ENCODE measurements around the gene LIMA1. TPM values are rescaled to one million over a fixed set of nuclear protein-coding genes. Genes with fewer than 3 reads are reported as not detected.

Gene LIMA1
- total RNA-seq, 1 donor from 2014 or later, result 54.3 TPM

DNA sequence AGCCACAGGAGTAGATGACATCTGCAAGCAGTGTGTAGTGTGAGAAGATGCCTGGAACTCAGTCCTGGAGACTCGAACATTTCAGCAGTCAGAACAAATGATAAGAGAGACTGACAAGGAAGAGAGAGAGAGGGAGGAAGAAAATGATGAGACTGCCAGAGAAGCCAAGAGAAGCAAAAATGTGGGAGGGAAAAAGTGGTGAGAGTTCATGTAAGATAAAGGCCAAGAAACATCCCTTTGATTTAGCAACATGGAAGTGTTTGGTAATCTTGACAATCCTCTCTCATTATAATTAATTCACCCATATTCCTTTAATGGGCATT lies 42.6 kb downstream of the LIMA1 start:
- Histone ChIP-seq H3K36me3 (ENCODE audit: control insufficient read depth in 3 of 3, insufficient read depth in 3 of 3, low read length in 3 of 3) (peaks cover 0 to 2% (median 0%) of the 10 kb centered on the region in 3 donors), H3K9ac (ENCODE audit: low read depth in 1 of 3, low read length in 3 of 3) (no peak overlapping the region), H3K4me3 (ENCODE audit: low read length in 3 of 3) (no peak overlapping the region), H3K27ac (ENCODE audit: low read depth, low read length) (peak overlapping the region; percentile 72), H3K4me1 (ENCODE audit: control insufficient read depth in 3 of 3, insufficient read depth in 3 of 3, low read length in 3 of 3) (peaks cover 18 to 38% (median 31%) of the 10 kb centered on the region in 3 donors), H3K27me3 (ENCODE audit: control insufficient read depth in 3 of 3, insufficient read depth in 3 of 3, low read length in 3 of 3) (no peaks in the 10 kb centered on the region), H3K9me3 (ENCODE audit: control insufficient read depth in 3 of 3, low read length in 3 of 3) (no peaks in the 10 kb centered on the region)

DNA sequence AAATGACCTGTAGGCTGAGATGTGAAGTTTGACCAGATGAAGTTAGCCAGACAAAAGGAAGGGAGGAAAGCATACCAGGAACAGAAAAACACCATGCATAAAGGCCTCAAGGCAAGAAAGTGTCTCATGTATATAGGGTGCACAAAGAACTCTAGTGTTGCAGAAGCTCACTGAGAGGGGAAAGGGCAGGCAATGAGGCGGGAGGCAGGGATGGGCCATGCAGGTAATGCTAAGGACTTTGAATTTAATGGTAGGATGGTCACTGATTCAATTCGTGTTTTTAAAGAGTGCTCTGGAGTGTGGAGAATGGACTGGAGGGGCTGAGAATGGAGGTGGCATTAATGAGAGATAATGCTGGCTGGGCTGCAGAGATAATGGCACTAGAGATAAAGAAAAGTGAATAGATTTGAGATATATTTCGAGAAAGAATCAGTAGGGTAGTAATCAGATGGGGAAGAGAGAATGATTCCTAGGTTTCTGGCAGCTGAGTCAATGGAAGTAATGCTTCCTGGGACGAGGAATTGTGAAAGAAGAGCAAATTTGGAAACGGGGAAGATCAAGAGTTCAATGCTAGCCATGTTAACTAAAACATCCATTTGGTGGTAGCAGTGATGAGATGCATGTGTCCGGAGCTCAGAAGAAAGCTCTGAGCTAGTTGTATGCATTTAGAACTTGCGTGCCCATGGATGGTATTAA lies 43.1 kb downstream of the LIMA1 start:
- Histone ChIP-seq H3K27ac (ENCODE audit: low read depth, low read length) (peak overlapping the region; percentile 72), H3K36me3 (ENCODE audit: control insufficient read depth in 3 of 3, insufficient read depth in 3 of 3, low read length in 3 of 3) (peaks cover 0 to 2% (median 0%) of the 10 kb centered on the region in 3 donors), H3K4me3 (ENCODE audit: low read length in 3 of 3) (no peak overlapping the region), H3K4me1 (ENCODE audit: control insufficient read depth in 3 of 3, insufficient read depth in 3 of 3, low read length in 3 of 3) (peaks cover 18 to 38% (median 31%) of the 10 kb centered on the region in 3 donors), H3K27me3 (ENCODE audit: control insufficient read depth in 3 of 3, insufficient read depth in 3 of 3, low read length in 3 of 3) (no peaks in the 10 kb centered on the region), H3K9me3 (ENCODE audit: control insufficient read depth in 3 of 3, low read length in 3 of 3) (no peaks in the 10 kb centered on the region), H3K9ac (ENCODE audit: low read depth in 1 of 3, low read length in 3 of 3) (no peak overlapping the region)

DNA sequence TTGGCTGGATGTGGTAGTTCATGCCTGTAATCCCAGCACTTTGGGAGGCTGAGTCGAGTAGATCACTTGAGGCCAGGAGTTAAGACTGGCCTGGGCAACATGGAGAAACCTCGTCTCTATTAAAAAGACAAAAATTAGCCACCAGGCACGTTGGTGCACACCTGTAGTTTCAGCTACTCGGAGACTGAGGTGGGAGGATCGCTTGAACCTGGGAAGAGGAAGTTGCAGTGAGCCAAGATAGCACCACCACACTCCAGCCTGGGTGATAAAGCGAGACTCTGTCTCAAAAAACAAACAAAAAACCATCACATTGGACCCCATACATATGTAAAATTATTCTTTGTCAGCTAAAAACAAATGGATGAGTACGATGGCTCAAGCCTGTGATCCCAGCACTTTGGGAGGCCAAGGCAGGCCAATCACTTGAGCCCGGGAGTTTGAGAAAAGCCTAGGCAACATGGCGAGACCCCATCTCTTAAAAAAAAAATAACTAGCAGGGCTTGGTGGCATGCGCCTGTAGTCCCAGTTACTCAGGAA lies 43.9 kb downstream of the LIMA1 start:
- no peaks in the 10 kb centered on the region for H3K9me3 ChIP-seq (ENCODE audit: control insufficient read depth in 3 of 3, low read length in 3 of 3)
- no peak overlapping the region for H3K9ac ChIP-seq (ENCODE audit: low read depth in 1 of 3, low read length in 3 of 3)
- H3K36me3 ChIP-seq (ENCODE audit: control insufficient read depth in 3 of 3, insufficient read depth in 3 of 3, low read length in 3 of 3), result peaks cover 0 to 2% (median 0%) of the 10 kb centered on the region in 3 donors
- no peaks in the 10 kb centered on the region for H3K27me3 ChIP-seq (ENCODE audit: control insufficient read depth in 3 of 3, insufficient read depth in 3 of 3, low read length in 3 of 3)
- peaks cover 18 to 38% (median 31%) of the 10 kb centered on the region in 3 donors for H3K4me1 ChIP-seq (ENCODE audit: control insufficient read depth in 3 of 3, insufficient read depth in 3 of 3, low read length in 3 of 3)
- H3K27ac ChIP-seq (ENCODE audit: low read depth, low read length), result peak overlapping the region; percentile 22
- no peak overlapping the region for H3K4me3 ChIP-seq (ENCODE audit: low read length in 3 of 3)

DNA sequence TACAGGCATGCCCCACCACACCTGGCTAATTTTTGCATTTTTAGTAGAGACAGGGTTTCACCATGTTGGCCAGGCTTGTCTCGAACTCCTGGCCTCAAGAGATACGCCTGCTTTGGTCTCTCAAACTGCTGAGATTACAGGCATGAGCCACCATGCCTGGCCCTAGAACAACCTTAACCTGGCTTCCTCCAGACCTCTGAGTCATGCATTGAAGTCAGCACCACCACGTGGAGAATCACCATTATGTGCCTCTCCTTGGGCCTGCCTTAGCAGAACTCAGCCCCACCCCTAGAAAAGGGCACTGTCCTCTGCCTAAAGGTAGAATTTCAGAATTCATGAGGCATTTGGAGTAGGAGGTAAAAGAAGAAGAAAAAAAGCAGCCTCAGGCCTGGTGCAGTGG lies 49.0 kb downstream of the LIMA1 start:
- peaks cover 0 to 1% (median 0%) of the 10 kb centered on the region in 3 donors for H3K36me3 ChIP-seq (ENCODE audit: control insufficient read depth in 3 of 3, insufficient read depth in 3 of 3, low read length in 3 of 3)

DNA sequence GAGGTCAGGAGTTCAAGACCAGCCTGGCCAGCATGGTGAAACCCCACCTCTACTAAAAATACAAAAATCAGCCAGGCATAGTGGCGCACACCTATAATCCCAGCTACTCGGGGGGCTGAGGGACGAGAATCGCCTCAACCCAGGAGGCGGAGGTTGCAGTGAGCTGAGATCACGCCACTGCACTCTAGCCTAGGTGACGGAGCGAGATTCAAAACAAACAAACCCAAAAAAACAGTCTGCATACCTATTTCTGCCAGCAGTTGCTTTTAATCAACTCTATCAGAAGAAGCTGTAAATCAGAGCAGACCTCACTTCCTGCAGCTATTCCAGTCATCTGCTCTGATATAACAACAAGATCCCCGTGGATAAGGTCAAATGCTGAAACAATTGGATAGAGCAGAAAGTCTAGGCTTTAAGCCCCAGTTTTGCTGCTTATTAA lies 50.5 kb downstream of the LIMA1 start:
- Histone ChIP-seq H3K4me1 (ENCODE audit: control insufficient read depth in 3 of 3, insufficient read depth in 3 of 3, low read length in 3 of 3) (peaks cover 2 to 5% (median 2%) of the 10 kb centered on the region in 3 donors), H3K9me3 (ENCODE audit: control insufficient read depth in 3 of 3, low read length in 3 of 3) (no peaks in the 10 kb centered on the region), H3K4me3 (ENCODE audit: low read length in 3 of 3) (no peak overlapping the region), H3K9ac (ENCODE audit: low read depth in 1 of 3, low read length in 3 of 3) (no peak overlapping the region), H3K27ac (ENCODE audit: low read depth, low read length) (no peak overlapping the region), H3K27me3 (ENCODE audit: control insufficient read depth in 3 of 3, insufficient read depth in 3 of 3, low read length in 3 of 3) (no peaks in the 10 kb centered on the region), H3K36me3 (ENCODE audit: control insufficient read depth in 3 of 3, insufficient read depth in 3 of 3, low read length in 3 of 3) (peaks cover 0 to 1% (median 0%) of the 10 kb centered on the region in 3 donors)

More for the DNA sequence above, 49.0 kb downstream of the LIMA1 start:
- Histone ChIP-seq H3K4me1 (ENCODE audit: control insufficient read depth in 3 of 3, insufficient read depth in 3 of 3, low read length in 3 of 3) (peaks cover 2 to 5% (median 2%) of the 10 kb centered on the region in 3 donors), H3K9ac (ENCODE audit: low read depth in 1 of 3, low read length in 3 of 3) (no peak overlapping the region), H3K4me3 (ENCODE audit: low read length in 3 of 3) (no peak overlapping the region), H3K27me3 (ENCODE audit: control insufficient read depth in 3 of 3, insufficient read depth in 3 of 3, low read length in 3 of 3) (no peaks in the 10 kb centered on the region), H3K9me3 (ENCODE audit: control insufficient read depth in 3 of 3, low read length in 3 of 3) (no peaks in the 10 kb centered on the region), H3K27ac (ENCODE audit: low read depth, low read length) (no peak overlapping the region)

DNA sequence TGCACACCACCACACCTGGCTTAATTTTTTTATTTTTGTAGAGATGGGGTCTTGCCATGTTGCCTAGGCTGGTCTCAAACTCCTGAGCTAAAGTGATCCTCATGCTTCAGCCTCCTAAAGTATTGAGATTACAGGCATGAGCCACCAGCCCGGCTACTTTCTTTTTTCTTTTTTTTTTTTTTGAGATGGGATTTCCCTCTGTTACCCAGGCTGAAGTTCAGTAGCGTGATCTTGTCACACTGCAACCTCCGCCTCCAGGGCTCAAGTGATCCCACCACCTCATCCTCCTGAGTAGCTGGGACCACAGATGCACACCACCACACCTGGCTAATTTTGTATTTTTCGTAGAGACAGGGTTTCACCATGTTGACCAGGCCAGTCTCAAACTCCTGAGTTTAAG lies 51.1 kb downstream of the LIMA1 start:
- no peak overlapping the region for H3K4me3 ChIP-seq (ENCODE audit: low read length in 3 of 3)
- H3K9me3 ChIP-seq (ENCODE audit: control insufficient read depth in 3 of 3, low read length in 3 of 3), result no peaks in the 10 kb centered on the region
- peaks cover 2 to 5% (median 2%) of the 10 kb centered on the region in 3 donors for H3K4me1 ChIP-seq (ENCODE audit: control insufficient read depth in 3 of 3, insufficient read depth in 3 of 3, low read length in 3 of 3)
- H3K27me3 ChIP-seq (ENCODE audit: control insufficient read depth in 3 of 3, insufficient read depth in 3 of 3, low read length in 3 of 3), result no peaks in the 10 kb centered on the region
- H3K27ac ChIP-seq (ENCODE audit: low read depth, low read length), result no peak overlapping the region
- H3K9ac ChIP-seq (ENCODE audit: low read depth in 1 of 3, low read length in 3 of 3), result no peak overlapping the region
- H3K36me3 ChIP-seq (ENCODE audit: control insufficient read depth in 3 of 3, insufficient read depth in 3 of 3, low read length in 3 of 3), result peaks cover 0 to 1% (median 0%) of the 10 kb centered on the region in 3 donors

DNA sequence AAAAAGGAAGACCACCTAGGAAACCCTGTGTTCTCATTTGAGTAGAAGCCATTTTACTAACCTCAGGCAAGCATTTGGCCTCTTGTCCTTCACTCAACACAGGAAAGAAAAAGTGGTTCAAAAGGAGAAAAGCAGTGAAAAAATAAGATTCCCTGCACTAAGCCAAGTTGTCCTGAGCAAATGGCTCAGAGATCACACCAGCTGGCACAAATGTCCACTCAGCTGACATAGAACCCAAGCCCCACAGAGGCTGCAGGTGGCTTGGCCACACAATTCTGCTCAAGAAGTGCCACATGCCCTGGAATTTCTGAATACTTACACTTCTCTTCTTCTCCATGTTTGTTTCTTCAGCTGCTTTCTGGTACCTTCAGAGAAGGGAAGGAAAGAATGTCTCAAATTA lies 52.0 kb downstream of the LIMA1 start:
- Histone ChIP-seq H3K4me3 (ENCODE audit: low read length in 3 of 3) (no peak overlapping the region), H3K9me3 (ENCODE audit: control insufficient read depth in 3 of 3, low read length in 3 of 3) (no peaks in the 10 kb centered on the region), H3K27me3 (ENCODE audit: control insufficient read depth in 3 of 3, insufficient read depth in 3 of 3, low read length in 3 of 3) (no peaks in the 10 kb centered on the region), H3K27ac (ENCODE audit: low read depth, low read length) (no peak overlapping the region), H3K4me1 (ENCODE audit: control insufficient read depth in 3 of 3, insufficient read depth in 3 of 3, low read length in 3 of 3) (no peaks in the 10 kb centered on the region), H3K36me3 (ENCODE audit: control insufficient read depth in 3 of 3, insufficient read depth in 3 of 3, low read length in 3 of 3) (peaks cover 0 to 1% (median 0%) of the 10 kb centered on the region in 3 donors), H3K9ac (ENCODE audit: low read depth in 1 of 3, low read length in 3 of 3) (no peak overlapping the region)

DNA sequence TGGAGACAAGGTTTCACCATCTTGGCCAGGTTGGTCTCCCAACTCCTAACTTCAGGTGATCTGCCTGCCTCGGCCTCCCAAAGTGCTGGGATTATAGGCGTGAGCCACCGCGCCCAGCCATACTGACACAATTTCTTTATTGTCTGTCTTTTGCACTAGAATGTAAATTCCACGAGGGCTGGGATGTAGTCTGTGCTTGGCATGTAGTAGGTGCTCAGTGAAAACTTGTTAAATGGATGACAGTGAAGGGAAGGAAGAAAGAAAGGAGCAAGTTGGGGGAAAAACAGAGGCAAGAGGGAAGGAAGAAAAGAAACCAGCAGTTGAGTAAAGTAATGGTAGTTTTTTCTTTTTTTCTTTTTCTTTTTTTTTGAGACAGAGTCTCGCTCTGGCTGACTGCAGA lies 53.1 kb downstream of the LIMA1 start:
- H3K27me3 ChIP-seq (ENCODE audit: control insufficient read depth in 3 of 3, insufficient read depth in 3 of 3, low read length in 3 of 3), result no peaks in the 10 kb centered on the region
- peaks cover 0 to 1% (median 0%) of the 10 kb centered on the region in 3 donors for H3K36me3 ChIP-seq (ENCODE audit: control insufficient read depth in 3 of 3, insufficient read depth in 3 of 3, low read length in 3 of 3)
- H3K9ac ChIP-seq (ENCODE audit: low read depth in 1 of 3, low read length in 3 of 3), result no peak overlapping the region
- no peaks in the 10 kb centered on the region for H3K9me3 ChIP-seq (ENCODE audit: control insufficient read depth in 3 of 3, low read length in 3 of 3)
- no peak overlapping the region for H3K4me3 ChIP-seq (ENCODE audit: low read length in 3 of 3)
- H3K27ac ChIP-seq (ENCODE audit: low read depth, low read length), result no peak overlapping the region
- H3K4me1 ChIP-seq (ENCODE audit: control insufficient read depth in 3 of 3, insufficient read depth in 3 of 3, low read length in 3 of 3), result no peaks in the 10 kb centered on the region

DNA sequence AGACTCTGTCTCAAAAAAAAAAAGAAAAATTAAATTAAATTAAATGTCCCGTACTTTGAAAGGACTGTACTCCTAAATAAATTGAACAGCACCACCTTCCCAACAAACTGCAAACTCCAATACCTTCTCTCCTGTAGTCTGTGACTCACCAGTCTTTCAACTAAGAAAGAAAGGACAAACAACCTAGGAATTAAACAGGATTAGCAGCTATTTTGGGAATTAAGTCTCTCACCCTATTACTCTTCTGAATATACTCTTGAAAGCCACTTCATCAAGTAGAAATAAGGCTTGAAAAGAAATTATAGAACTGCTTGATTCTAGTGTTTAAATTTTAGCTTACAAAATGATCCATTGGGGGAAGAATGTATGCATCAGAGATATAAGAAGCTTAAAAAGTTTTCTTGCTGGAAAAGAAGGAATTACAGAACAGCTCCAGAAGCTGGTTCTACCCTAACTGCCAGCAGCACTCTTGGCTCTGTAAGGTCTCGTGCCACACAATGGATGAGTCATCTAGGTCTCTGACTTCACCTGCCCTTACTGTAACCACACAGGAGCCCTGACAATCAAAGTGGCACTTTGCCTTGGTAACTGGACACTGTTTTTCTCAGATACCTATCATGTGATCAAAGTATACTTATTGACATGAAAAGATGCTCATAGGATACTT lies 59.2 kb downstream of the LIMA1 start:
- no peak overlapping the region for H3K9ac ChIP-seq (ENCODE audit: low read depth in 1 of 3, low read length in 3 of 3)
- no peaks in the 10 kb centered on the region for H3K9me3 ChIP-seq (ENCODE audit: control insufficient read depth in 3 of 3, low read length in 3 of 3)
- peaks cover 11 to 22% (median 15%) of the 10 kb centered on the region in 3 donors for H3K4me1 ChIP-seq (ENCODE audit: control insufficient read depth in 3 of 3, insufficient read depth in 3 of 3, low read length in 3 of 3)
- H3K27ac ChIP-seq (ENCODE audit: low read depth, low read length), result no peak overlapping the region
- no peaks in the 10 kb centered on the region for H3K27me3 ChIP-seq (ENCODE audit: control insufficient read depth in 3 of 3, insufficient read depth in 3 of 3, low read length in 3 of 3)
- H3K4me3 ChIP-seq (ENCODE audit: low read length in 3 of 3), result no peak overlapping the region
- no peaks in the 10 kb centered on the region for H3K36me3 ChIP-seq (ENCODE audit: control insufficient read depth in 3 of 3, insufficient read depth in 3 of 3, low read length in 3 of 3)

DNA sequence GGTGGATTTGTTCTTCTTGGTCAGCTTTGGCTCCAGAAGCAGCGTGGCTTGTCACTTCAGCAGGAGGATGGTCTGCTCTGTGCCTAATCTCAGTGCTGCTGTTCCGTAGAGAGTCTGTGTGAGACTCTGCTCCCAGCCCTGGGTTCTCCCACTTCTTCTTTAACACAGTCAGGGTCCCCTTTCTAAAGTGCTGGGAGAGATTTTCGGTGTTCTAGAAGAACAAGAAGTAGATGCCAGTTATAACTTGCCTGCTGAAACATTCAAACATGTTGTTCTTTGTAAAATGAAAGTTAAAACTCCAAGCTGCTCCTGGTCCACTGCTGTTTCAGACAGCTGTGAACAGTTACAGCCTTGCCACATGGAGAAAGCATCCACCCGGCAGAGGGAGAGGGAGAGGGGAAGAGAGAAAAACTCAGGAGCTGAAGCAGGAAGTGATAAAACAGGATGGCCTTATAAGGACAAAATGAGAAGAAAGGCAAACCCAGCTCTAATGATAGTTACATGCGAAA lies 61.0 kb downstream of the LIMA1 start:
- peak overlapping the region; percentile 55 to 89 (median 76) for H3K9ac ChIP-seq (ENCODE audit: low read depth in 1 of 3, low read length in 3 of 3)
- peak overlapping the region; percentile 75 for H3K27ac ChIP-seq (ENCODE audit: low read depth, low read length)
- no peaks in the 10 kb centered on the region for H3K9me3 ChIP-seq (ENCODE audit: control insufficient read depth in 3 of 3, low read length in 3 of 3)
- no peaks in the 10 kb centered on the region for H3K27me3 ChIP-seq (ENCODE audit: control insufficient read depth in 3 of 3, insufficient read depth in 3 of 3, low read length in 3 of 3)
- H3K4me1 ChIP-seq (ENCODE audit: control insufficient read depth in 3 of 3, insufficient read depth in 3 of 3, low read length in 3 of 3), result peaks cover 11 to 22% (median 15%) of the 10 kb centered on the region in 3 donors
- peak overlapping the region; percentile 62 to 91 (median 65) for H3K4me3 ChIP-seq (ENCODE audit: low read length in 3 of 3)
- H3K36me3 ChIP-seq (ENCODE audit: control insufficient read depth in 3 of 3, insufficient read depth in 3 of 3, low read length in 3 of 3), result peaks cover 0 to 3% (median 0%) of the 10 kb centered on the region in 3 donors

Measured in skeletal muscle tissue (tissue), 4 donors.